ENCODE data around the gene CAMKK2. TPM values are rescaled to one million over a fixed set of nuclear protein-coding genes. Genes with fewer than 3 reads are reported as not detected.

The CAMKK2 gene
- total and polyA plus RNA-seq, 10 donors = 13.6 to 90.1 (median 63.3) TPM

DNA sequence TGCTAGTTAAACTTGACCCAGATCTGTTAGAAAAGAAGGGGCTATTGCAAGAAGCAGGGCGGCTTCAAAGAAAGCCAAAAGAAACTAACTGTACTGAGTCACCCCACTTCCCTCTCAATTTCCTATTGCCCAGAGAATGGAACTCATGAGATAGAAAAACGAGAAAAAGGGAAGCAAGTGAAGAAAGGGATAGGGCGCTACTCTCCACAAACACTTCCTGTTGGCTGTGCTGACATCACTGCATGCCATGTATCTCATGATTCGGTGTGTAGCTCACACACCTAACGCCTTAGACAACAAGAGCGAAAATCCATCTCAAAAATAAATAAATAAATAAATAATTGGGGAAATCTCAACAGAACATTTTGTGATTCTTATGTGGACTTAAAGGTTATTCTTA, 99.6 kb downstream of the CAMKK2 start:
- TF ChIP-seq POLR2AphosphoS5 (IDR thresholded peaks at IDR 0.05) (peak in 1 of 3 donors; percentile 36), POLR2A (IDR thresholded peaks at IDR 0.05) (no peak)
- TF ChIP-seq, protein P1, sequence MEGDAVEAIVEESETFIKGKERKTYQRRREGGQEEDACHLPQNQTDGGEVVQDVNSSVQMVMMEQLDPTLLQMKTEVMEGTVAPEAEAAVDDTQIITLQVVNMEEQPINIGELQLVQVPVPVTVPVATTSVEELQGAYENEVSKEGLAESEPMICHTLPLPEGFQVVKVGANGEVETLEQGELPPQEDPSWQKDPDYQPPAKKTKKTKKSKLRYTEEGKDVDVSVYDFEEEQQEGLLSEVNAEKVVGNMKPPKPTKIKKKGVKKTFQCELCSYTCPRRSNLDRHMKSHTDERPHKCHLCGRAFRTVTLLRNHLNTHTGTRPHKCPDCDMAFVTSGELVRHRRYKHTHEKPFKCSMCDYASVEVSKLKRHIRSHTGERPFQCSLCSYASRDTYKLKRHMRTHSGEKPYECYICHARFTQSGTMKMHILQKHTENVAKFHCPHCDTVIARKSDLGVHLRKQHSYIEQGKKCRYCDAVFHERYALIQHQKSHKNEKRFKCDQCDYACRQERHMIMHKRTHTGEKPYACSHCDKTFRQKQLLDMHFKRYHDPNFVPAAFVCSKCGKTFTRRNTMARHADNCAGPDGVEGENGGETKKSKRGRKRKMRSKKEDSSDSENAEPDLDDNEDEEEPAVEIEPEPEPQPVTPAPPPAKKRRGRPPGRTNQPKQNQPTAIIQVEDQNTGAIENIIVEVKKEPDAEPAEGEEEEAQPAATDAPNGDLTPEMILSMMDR (IDR thresholded peaks at IDR 0.05 in 8 of 11, conservative IDR thresholded peaks at IDR 0.05 in 3 of 11) = no peak
- WGBS, 5 donors = 23 to 38% (median 30%) methylated on average over 6 of the region's 6 CpGs
- Histone ChIP-seq H3K9me3 (no peaks in the 10 kb centered on the region), H3K36me3 (no peaks in the 10 kb centered on the region), H3K4me1 (peaks cover 0 to 13% (median 7%) of the 10 kb centered on the region in 6 donors), H3K27ac (peak overlapping the region in 4 of 8 donors; percentile 7 to 74 (median 22)), H3K4me3 (peak overlapping the region in 1 of 8 donors; percentile 27), H3K27me3 (replicated peaks in 1 of 7) (no peaks in the 10 kb centered on the region)
- intact Hi-C loops (cut with DNase I; ENCODE audit: low total_unique reads) = no loop called here
- no peak for DNase-seq

DNA sequence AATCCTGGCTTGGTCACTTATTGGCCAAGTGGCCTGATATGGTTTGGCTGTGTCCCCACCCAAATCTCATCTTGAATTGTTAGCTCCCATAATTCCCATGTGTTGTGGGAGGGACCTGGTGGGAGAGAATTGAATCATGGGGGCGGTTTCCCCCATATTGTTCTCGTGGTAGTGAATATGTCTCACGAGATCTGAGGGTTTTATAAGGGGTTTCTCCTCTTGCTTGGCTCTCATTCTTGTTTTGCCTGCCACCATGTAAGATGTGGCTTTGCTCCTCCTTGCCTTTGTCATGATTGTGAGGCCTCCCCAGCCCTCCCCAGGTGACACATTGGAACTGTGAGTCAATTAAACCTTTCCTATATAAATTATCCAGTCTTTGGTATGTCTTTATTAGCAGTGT, 105.4 kb downstream of the CAMKK2 start:
- Histone ChIP-seq H3K36me3 (no peaks in the 10 kb centered on the region), H3K4me1 (peaks cover 0 to 13% (median 9%) of the 10 kb centered on the region in 6 donors), H3K9me3 (no peaks in the 10 kb centered on the region), H3K27me3 (replicated peaks in 1 of 7) (no peaks in the 10 kb centered on the region), H3K4me3 (no peak overlapping the region), H3K27ac (peak overlapping the region in 7 of 8 donors; percentile 13 to 74 (median 65))
- 58 to 93% (median 91%) methylated on average over 3 of the region's 3 CpGs for WGBS, 5 donors
- no peak for DNase-seq
- intact Hi-C loops (cut with DNase I; ENCODE audit: low total_unique reads) = no loop called here
- no peak for TF ChIP-seq POLR2AphosphoS5 (IDR thresholded peaks at IDR 0.05)
- TF ChIP-seq POLR2A (IDR thresholded peaks at IDR 0.05) = no peak
- TF ChIP-seq, protein P1 (IDR thresholded peaks at IDR 0.05 in 8 of 11, conservative IDR thresholded peaks at IDR 0.05 in 3 of 11) = no peak

DNA sequence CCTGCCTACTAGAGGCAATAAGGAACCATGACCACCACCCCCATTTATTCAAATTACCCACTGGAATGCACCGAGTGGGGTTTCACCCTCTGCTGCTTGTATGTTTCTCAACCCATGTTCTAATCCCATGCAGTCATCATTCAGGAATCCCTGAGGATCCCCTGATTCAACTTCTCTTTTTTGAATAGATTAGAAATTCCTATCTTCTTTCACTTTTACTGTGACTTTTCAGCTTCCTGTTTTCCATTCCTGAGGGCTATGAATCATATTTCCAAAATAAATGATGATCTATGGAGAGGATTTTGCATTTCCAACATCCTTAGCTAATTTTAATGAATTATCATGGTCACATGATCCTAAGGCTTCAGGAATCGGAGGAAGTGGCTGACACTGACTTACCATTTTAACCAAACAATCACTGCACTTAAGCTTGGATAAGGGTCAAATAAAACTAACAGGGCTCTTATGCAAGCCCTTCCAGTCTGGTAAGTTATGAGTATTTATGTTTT, 105.9 kb downstream of the CAMKK2 start:
- no peak for DNase-seq
- Histone ChIP-seq H3K9me3 (no peaks in the 10 kb centered on the region), H3K4me1 (peaks cover 0 to 15% (median 11%) of the 10 kb centered on the region in 6 donors), H3K4me3 (no peak overlapping the region), H3K27ac (peak overlapping the region in 7 of 8 donors; percentile 13 to 74 (median 65)), H3K36me3 (no peaks in the 10 kb centered on the region), H3K27me3 (replicated peaks in 1 of 7) (no peaks in the 10 kb centered on the region)
- intact Hi-C loops (cut with DNase I; ENCODE audit: low total_unique reads) = no loop called here
- WGBS, 5 donors = 34 to 50% (median 39%) methylated on average over 2 of the region's 2 CpGs
- TF ChIP-seq, protein P1 (IDR thresholded peaks at IDR 0.05 in 8 of 11, conservative IDR thresholded peaks at IDR 0.05 in 3 of 11) = no peak
- TF ChIP-seq POLR2AphosphoS5 (IDR thresholded peaks at IDR 0.05) (no peak), POLR2A (IDR thresholded peaks at IDR 0.05) (no peak)

DNA sequence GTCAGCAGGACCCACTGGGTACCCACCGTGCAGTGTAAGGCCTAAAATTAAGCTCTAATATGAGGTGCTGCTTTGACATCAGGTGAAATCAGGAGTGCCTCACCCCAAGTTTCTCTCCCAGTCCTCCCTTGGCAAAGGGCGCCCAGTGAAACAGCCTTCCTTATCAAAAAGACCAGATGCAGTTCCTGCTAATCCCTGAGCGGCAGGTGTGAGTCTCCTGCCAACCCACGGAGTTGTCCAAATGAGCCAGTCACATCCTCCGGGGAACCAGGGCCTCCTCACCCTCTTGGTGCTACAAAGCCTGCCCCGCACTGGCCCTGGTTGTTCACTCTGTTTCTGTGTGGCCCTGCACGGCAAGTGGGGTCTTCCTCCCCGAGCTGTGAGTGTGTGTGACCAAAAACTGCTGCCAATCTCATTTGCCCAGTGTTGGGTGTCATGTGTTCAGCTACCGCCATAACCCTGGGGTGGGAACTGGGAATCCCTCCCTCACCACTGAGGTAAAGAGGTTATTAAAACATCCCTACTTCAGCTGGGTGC, 106.8 kb downstream of the CAMKK2 start:
- Histone ChIP-seq H3K9me3 (no peaks in the 10 kb centered on the region), H3K4me3 (no peak overlapping the region), H3K27me3 (replicated peaks in 1 of 7) (no peaks in the 10 kb centered on the region), H3K27ac (peak overlapping the region in 5 of 8 donors; percentile 33 to 66 (median 60)), H3K36me3 (peaks cover 0 to 8% (median 6%) of the 10 kb centered on the region in 6 donors), H3K4me1 (peaks cover 0 to 24% (median 15%) of the 10 kb centered on the region in 6 donors)
- WGBS, 5 donors = 81 to 86% (median 84%) methylated on average over 8 to 9 of the region's 9 CpGs
- no peak for TF ChIP-seq POLR2AphosphoS5 (IDR thresholded peaks at IDR 0.05)
- TF ChIP-seq, protein P1 (IDR thresholded peaks at IDR 0.05 in 8 of 11, conservative IDR thresholded peaks at IDR 0.05 in 3 of 11) = no peak
- no peak for TF ChIP-seq POLR2A (IDR thresholded peaks at IDR 0.05)
- intact Hi-C loops (cut with DNase I; ENCODE audit: low total_unique reads) = no loop called here
- no peak for DNase-seq
